GM13976 (cell line): Measurements from ENCODE around the gene CARD11.

Experiments used
- DNase-seq: peaks from one replicate; pipeline ENCODE4 v3.0.0; 2012; ENCODE audit warnings: low spot score
- in situ Hi-C: fragments of 300-500 bp; cut with MboI; formaldehyde crosslinking; loops from one replicate; pipeline ENCODE4 v1.12.0; 2022; ENCODE audit warnings: low sequenced_read_pairs, mixed read lengths, inconsistent platforms; ENCODE audit not compliant: unreplicated experiment
- TF ChIP-seq, protein P1 (sequence below): IDR thresholded peaks from 2 replicates; pipeline ENCODE4 v1.5.1; 2012; ENCODE audit warnings: borderline replicate concordance, mild to moderate bottlenecking; ENCODE audit not compliant: insufficient read depth; ENCODE audit errors: extremely low read depth, missing control alignments, control extremely low read depth

The CARD11 gene

DNA sequence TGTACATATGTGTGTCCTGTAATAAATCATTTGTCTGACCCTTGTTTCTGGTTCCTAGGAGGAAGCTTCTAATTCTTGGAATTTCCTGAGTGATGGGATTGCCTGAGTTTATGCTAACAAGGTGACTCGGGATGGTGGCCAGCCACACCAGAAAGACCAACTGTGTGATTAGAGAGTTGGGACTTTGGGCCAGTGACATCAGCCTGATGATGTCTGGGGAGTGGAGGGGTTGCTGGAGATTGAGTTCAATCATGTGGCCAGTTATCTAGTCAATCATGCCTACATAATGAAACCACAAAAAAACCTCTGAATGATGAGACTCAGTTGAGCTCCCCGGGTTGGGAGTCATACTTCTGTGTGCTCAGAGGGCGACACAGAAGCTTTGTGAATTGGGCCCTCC is 23.5 kb upstream of the CARD11 start:
- in situ Hi-C loops, result no loop called here
- DNase-seq, result peak; percentile 39
- TF ChIP-seq, protein P1, sequence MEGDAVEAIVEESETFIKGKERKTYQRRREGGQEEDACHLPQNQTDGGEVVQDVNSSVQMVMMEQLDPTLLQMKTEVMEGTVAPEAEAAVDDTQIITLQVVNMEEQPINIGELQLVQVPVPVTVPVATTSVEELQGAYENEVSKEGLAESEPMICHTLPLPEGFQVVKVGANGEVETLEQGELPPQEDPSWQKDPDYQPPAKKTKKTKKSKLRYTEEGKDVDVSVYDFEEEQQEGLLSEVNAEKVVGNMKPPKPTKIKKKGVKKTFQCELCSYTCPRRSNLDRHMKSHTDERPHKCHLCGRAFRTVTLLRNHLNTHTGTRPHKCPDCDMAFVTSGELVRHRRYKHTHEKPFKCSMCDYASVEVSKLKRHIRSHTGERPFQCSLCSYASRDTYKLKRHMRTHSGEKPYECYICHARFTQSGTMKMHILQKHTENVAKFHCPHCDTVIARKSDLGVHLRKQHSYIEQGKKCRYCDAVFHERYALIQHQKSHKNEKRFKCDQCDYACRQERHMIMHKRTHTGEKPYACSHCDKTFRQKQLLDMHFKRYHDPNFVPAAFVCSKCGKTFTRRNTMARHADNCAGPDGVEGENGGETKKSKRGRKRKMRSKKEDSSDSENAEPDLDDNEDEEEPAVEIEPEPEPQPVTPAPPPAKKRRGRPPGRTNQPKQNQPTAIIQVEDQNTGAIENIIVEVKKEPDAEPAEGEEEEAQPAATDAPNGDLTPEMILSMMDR, result no peak

DNA sequence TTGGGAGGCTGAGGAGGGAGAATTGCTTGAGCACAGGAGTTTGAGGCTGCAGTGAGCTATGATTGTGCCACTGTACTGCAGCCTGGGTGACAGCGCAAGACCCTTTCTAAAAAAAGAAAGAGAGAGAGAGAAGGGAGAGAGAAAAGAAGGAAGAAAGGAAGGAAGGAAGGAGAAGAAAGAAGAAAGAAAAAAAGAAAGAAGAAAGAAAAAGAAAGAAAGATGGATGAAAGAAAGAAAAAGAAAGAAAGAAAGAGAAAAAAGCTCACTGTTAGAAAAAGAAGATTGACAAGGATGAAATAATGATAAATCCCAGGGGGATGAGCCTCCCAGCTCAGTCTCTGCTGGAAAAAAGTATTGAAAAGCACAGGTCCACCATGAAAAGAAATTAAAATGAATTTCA is 22.8 kb upstream of the CARD11 start:
- in situ Hi-C loops, result no loop called here
- DNase-seq, result no peak
- TF ChIP-seq, protein P1, result no peak

DNA sequence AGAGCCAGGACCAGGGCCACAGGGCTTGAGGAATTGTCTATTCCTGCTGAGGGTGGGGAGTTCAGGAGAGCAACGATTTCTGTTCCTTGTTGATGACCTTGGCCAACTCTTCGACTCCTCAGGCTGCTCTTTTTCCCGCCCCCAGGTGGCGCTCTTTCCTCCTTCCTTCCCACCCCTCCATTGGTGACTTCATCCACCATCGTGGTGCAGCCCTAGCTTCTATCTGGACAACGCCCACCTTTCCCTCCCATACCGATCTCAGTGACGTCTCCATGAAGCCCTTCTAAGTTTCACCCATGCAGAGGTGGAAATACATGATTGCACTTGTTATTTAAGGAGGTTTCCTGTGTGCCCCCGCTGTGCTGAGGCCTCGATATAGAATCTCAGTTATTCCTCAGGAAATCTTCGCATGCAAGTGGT is 22.1 kb upstream of the CARD11 start:
- TF ChIP-seq, protein P1, result peak; percentile 72
- in situ Hi-C loops, result no loop called here
- DNase-seq, result peak; percentile 65

DNA sequence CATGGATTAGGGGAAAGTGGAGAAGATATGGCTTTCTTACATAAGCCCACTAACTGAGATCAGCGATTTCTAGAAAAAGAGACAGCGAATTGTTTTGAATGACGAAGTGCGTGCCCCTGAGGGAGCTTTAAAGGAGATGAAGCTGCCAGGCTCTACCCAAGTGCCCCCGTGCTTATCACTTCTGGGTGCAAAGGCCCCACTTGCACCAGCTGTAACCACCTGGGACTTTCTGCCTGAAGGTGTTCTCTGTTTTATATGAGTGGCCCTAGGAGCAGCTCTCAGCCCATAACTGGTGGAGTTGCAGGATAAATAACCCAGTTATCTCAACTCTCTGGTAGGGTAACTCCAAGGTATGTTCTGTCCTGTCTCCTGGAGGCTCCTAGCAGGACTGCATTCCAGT is 20.4 kb upstream of the CARD11 start:
- in situ Hi-C loops, result no loop called here

DNA sequence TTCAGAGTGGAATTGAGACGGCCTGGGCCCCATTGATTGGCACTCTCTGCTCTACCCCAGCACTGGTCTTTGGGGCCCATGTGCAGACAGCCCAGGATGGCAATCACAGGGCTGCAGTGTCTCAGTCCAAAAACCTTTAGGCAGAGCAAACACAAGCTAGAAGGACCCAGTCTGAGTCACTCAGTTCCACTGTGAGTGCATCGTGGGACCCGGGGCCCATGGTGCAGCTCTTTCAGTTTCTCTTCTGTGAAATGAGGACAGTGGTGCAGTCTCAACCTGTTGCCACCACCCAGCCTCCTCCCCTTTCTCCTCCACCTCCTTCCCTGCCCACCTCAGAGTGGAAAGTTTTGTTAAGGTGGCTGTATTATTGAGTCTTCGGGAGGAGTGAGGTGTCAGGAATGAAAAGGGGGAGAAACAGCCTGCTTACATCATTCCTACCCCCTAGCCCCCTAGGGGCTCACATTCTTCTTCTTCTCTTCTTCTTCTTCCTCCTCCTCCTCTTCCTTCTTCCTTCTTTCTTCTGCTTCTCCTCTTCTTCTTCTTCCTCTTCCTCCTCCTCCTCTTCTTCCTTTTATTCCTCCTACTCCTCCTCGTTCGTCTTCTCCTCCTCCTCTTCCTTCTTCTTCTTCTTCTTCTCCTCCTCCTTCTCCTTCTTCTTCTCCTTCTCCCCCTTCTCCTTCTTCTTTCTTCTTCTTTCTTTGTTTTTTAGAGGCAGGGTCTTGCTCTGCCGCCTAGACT is 19.5 kb upstream of the CARD11 start:
- TF ChIP-seq, protein P1, result no peak
- DNase-seq, result peak; percentile 73
- in situ Hi-C loops, result no loop called here

More for the DNA sequence above, 20.4 kb upstream of the CARD11 start:
- TF ChIP-seq, protein P1, result no peak
- DNase-seq, result no peak

DNA sequence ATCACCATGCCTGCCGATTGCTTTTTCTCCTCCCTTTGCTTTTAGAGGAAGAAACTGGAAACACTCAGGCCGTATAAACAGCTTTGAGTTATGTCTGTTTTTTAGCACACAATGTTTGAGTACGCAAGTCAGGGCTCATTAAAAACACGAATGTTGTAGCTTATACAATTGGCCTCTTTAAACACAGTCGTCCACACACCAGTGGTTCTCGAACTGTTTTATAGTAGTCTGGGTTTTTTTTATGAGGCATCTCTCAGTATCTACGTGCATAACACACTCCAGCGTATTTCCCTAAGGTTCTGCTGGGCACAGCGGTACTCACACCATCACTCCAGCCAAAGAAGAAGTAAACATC is 13.4 kb upstream of the CARD11 start:
- TF ChIP-seq, protein P1, result no peak
- no peak for DNase-seq
- in situ Hi-C loops, result no loop called here
